ENCODE measurements around the gene CTNND1. TPM values are rescaled to one million over a fixed set of nuclear protein-coding genes. Genes with fewer than 3 reads are reported as not detected.

The CTNND1 gene
- total and polyA plus RNA-seq, 10 of the 15 experiments (the other 5 are each of a cell fraction or from before 2014, with no cell fraction given): 4.7 to 70.0 (median 30.0) TPM

- TF ChIP-seq ZBTB11 (CRISPR knock-in tag; IDR thresholded peaks at IDR 0.05) (no peak), CBFB (IDR thresholded peaks at IDR 0.05; ENCODE audit: low read depth) (no peak), PAX5 (IDR thresholded peaks at IDR 0.05; ENCODE audit: borderline replicate concordance, low read depth, low read length) (no peak), CREB1 (IDR thresholded peaks at IDR 0.05; ENCODE audit: low read depth) (peak; percentile 64; the same call in 1 of the 2 replicates), ZBTB40 (IDR thresholded peaks at IDR 0.05; ENCODE audit: borderline replicate concordance) (no peak), CTCF (IDR thresholded peaks at IDR 0.05 in 2 of 3, conservative IDR thresholded peaks at IDR 0.05 in 1 of 3; ENCODE audit: control insufficient read depth in 2 of 3, extremely low read depth in 1 of 3, insufficient read depth in 1 of 3, low read depth in 3 of 3, low read length in 3 of 3) (no peak), SREBF1 (IDR thresholded peaks at IDR 0.05; ENCODE audit: low read length) (no peak), MXI1 (IDR thresholded peaks at IDR 0.05; ENCODE audit: low read depth, low read length) (no peak), ZBTB33 (IDR thresholded peaks at IDR 0.05) (no peak), NFIC (IDR thresholded peaks at IDR 0.05; ENCODE audit: low read depth, low read length) (no peak), ZNF622 (IDR thresholded peaks at IDR 0.05) (no peak), CEBPB (IDR thresholded peaks at IDR 0.05; ENCODE audit: borderline replicate concordance in 1 of 2, low read depth in 2 of 2, low read length in 2 of 2) (no peak), RFX5 (IDR thresholded peaks at IDR 0.05; ENCODE audit: low read depth, low read length) (no peak), IRF5 (IDR thresholded peaks at IDR 0.05; ENCODE audit: borderline replicate concordance) (no peak), CREM (IDR thresholded peaks at IDR 0.05; ENCODE audit: low read depth) (peak; percentile 64)
Measured at GRCh38 chr11:57761301-57762234, at the start of gene CTNND1 (continued).

All from GM12878 (cell line).